BLaER1 treated with 17β-estradiol and CSF1 and Interleukin-3, amounts not matched to agents 10 nM and 100 nM (cell line): ENCODE data around the gene PRKCB.

Experiments used
- H3K27ac ChIP-seq, 11 experiments: shearing (Covaris generic); formaldehyde crosslinking; 2 replicates each; pipeline ENCODE4 v1.8.1; 2022
- H3K27me3 ChIP-seq, 11 experiments: shearing (Covaris generic); formaldehyde crosslinking; 2 replicates each; pipeline ENCODE4 v1.8.1; 2022
- H3K36me3 ChIP-seq, 11 experiments: shearing (Covaris generic); formaldehyde crosslinking; 2 replicates each; pipeline ENCODE4 v1.8.1; 2022
- H3K4me1 ChIP-seq, 10 experiments: shearing (Covaris generic); formaldehyde crosslinking; 2 replicates each; pipeline ENCODE4 v1.8.1; 2022
- H3K4me2 ChIP-seq, 11 experiments: shearing (Covaris generic); formaldehyde crosslinking; 2 replicates each; pipeline ENCODE4 v1.8.1; 2022
- H3K4me3 ChIP-seq, 10 experiments: shearing (Covaris generic); formaldehyde crosslinking; 2 replicates each; pipeline ENCODE4 v1.8.1; 2022
- H3K9ac ChIP-seq, 11 experiments: shearing (Covaris generic); formaldehyde crosslinking; 2 replicates each; pipeline ENCODE4 v1.8.1; 2022
- H3K9me3 ChIP-seq, 11 experiments: shearing (Covaris generic); formaldehyde crosslinking; replicated peaks in 1 of 11; 2 replicates each; pipeline ENCODE4 v1.8.1; 2022
- H4K20me1 ChIP-seq, 11 experiments: shearing (Covaris generic); formaldehyde crosslinking; 2 replicates each; pipeline ENCODE4 v1.8.1; 2022
- Cebpa-rat ChIP-seq, 11 experiments: shearing (Covaris generic); IDR thresholded peaks; 2 replicates each; pipeline ENCODE4 v1.8.1; 2022

PRKCB gene

DNA sequence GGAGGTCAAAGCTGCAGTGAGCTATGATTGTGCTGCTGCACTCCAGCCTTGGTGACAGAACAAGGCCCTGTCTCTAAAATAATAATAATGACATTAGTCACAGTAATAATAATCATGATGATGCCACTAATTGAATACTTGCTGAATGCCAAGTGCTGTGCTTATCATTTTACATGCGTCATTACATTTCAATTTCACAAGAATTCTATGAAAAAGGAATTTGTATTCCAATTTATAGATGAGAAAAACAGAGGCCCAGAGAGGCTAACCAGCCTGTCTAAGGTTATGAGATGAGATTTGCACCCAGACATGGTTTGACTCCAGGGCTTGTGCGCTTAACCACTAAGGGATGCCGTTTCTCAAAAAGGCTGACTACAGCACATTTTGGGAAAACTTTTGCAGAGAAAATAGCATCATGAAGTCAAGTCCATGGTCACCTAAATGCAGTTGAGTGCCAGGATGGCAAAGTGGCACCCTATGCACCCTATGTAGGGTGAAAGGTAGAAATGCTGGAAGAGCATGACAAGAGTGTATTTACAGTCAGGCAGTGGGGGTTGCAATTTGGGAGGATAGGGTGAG, 276.0 kb downstream of the PRKCB start:
- Histone ChIP-seq H3K27me3 (no peaks in the 10 kb centered on the region), H3K4me3 (no peak overlapping the region), H4K20me1 (peaks cover 0 to 16% (median 0%) of the 10 kb centered on the region in 11 experiments; a peak in 1 of 22 replicates), H3K9me3 (peaks cover 0 to 11% (median 0%) of the 10 kb centered on the region in 11 experiments; a peak in 3 of 22 replicates), H3K36me3 (peaks cover 0 to 79% (median 0%) of the 10 kb centered on the region in 11 experiments; a peak in 10 of 22 replicates), H3K27ac (no peak overlapping the region), H3K4me2 (no peak overlapping the region), H3K9ac (no peak overlapping the region), H3K4me1 (0 out of 20 replicates have a peak, but pooled peaks cover 0 to 6% (median 0%) of the 10 kb centered on the region in 10 experiments)
- TF ChIP-seq Cebpa-rat (IDR thresholded peaks at IDR 0.05): no peak

DNA sequence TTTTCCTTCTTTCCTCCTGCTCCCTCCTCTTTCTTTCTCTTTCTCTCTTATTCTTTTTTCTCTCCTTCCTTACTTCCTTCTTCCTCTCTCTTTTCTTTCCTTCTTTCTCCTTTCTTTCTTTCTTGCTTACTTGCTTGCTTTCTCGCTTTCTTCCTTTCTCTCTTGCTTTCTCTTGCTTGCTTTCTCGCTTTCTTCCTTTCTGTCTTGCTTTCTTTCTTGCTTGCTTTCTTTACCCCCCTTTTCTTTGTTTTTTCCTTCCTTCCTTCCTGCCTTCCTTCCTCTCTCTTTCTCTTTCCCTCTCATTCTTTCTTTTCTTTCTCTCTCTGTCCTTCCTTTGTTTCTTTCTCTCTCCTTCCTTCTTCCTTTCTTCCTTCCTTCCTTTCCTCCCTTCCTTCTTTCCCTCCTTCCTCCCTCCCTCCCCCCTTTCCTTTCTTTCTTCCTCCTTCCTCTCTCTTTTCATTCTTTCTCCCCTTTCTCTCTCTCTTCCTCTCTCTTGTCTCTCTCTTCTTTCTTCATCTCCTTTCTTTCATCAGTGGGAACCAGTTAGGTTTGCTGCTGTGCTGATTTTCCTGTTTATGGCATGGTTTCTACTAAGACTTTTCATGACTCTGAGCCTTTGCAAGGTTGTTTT, 277.4 kb downstream of the PRKCB start:
- Histone ChIP-seq H3K9me3 (peaks cover 0 to 7% (median 0%) of the 10 kb centered on the region in 11 experiments; a peak in 2 of 22 replicates), H3K27ac (no peak overlapping the region), H3K4me1 (0 out of 20 replicates have a peak, but pooled peaks cover 0 to 6% (median 0%) of the 10 kb centered on the region in 10 experiments), H3K4me3 (no peak overlapping the region), H3K9ac (no peak overlapping the region), H3K27me3 (no peaks in the 10 kb centered on the region), H4K20me1 (peaks cover 0 to 13% (median 0%) of the 10 kb centered on the region in 11 experiments; a peak in 2 of 22 replicates), H3K4me2 (no peak overlapping the region), H3K36me3 (peaks cover 0 to 82% (median 0%) of the 10 kb centered on the region in 11 experiments; a peak in 10 of 22 replicates)
- no peak for TF ChIP-seq Cebpa-rat (IDR thresholded peaks at IDR 0.05)

GRCh38 chr16:24114876-24115275, 279.1 kb downstream of the PRKCB start:
- H3K9me3 ChIP-seq: peaks cover 0 to 7% (median 0%) of the 10 kb centered on the region in 11 experiments; a peak in 2 of 22 replicates
- TF ChIP-seq Cebpa-rat (IDR thresholded peaks at IDR 0.05): no peak
- H3K9ac ChIP-seq: no peak overlapping the region
- no peaks in the 10 kb centered on the region for H3K27me3 ChIP-seq
- no peak overlapping the region for H3K4me3 ChIP-seq
- no peak overlapping the region for H3K27ac ChIP-seq
- 0 out of 20 replicates have a peak, but pooled peaks cover 0 to 6% (median 0%) of the 10 kb centered on the region in 10 experiments for H3K4me1 ChIP-seq
- H4K20me1 ChIP-seq: peaks cover 0 to 15% (median 0%) of the 10 kb centered on the region in 11 experiments; a peak in 2 of 22 replicates
- H3K4me2 ChIP-seq: no peak overlapping the region
- H3K36me3 ChIP-seq: peaks cover 0 to 98% (median 0%) of the 10 kb centered on the region in 11 experiments; a peak in 10 of 22 replicates

- Histone ChIP-seq H3K27ac (no peak overlapping the region), H3K27me3 (no peaks in the 10 kb centered on the region), H3K4me1 (0 out of 20 replicates have a peak, but pooled peaks cover 0 to 6% (median 0%) of the 10 kb centered on the region in 10 experiments), H3K9ac (no peak overlapping the region), H3K36me3 (peaks cover 0 to 100% (median 0%) of the 10 kb centered on the region in 11 experiments; a peak in 10 of 22 replicates), H3K9me3 (peaks cover 0 to 6% (median 0%) of the 10 kb centered on the region in 11 experiments; a peak in 1 of 22 replicates), H3K4me3 (no peak overlapping the region), H4K20me1 (peaks cover 0 to 15% (median 0%) of the 10 kb centered on the region in 11 experiments; a peak in 3 of 22 replicates), H3K4me2 (no peak overlapping the region)
- TF ChIP-seq Cebpa-rat (IDR thresholded peaks at IDR 0.05): no peak
These were observed 280.4 kb downstream of the PRKCB start for GRCh38 chr16:24116046-24116776.

- TF ChIP-seq Cebpa-rat (IDR thresholded peaks at IDR 0.05): no peak
- peaks cover 0 to 6% (median 0%) of the 10 kb centered on the region in 11 experiments; a peak in 1 of 22 replicates for H3K9me3 ChIP-seq
- no peak overlapping the region for H3K4me2 ChIP-seq
- H4K20me1 ChIP-seq: peaks cover 0 to 15% (median 0%) of the 10 kb centered on the region in 11 experiments; a peak in 4 of 22 replicates
- 0 out of 20 replicates have a peak, but pooled peaks cover 0 to 6% (median 0%) of the 10 kb centered on the region in 10 experiments for H3K4me1 ChIP-seq
- no peak overlapping the region for H3K4me3 ChIP-seq
- H3K27ac ChIP-seq: no peak overlapping the region
- H3K27me3 ChIP-seq: no peaks in the 10 kb centered on the region
- H3K36me3 ChIP-seq: peaks cover 0 to 100% (median 0%) of the 10 kb centered on the region in 11 experiments; a peak in 10 of 22 replicates
- no peak overlapping the region for H3K9ac ChIP-seq
These were observed 281.2 kb downstream of the PRKCB start for GRCh38 chr16:24116989-24117388.

DNA sequence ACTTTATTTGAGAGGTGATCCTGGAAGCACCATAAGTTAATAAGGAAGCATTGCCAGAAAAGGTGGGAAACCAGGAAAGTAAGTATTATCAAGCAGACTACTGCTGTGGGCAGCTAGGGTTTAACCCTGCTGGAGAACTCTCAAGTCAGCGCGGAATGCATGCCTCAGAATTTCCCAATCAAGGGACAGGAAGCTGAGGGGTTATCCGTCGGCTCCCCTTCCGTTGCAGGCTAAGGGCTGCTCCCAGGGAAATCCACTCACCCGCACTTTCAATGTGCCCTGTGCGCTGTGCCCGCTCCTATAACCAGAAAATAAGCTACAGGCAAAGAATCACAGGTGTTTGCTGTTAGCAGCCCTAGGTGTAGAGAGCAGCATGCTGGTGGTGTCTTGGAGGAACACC, 281.9 kb downstream of the PRKCB start:
- Histone ChIP-seq H3K9me3 (peaks cover 0 to 6% (median 0%) of the 10 kb centered on the region in 11 experiments; a peak in 1 of 22 replicates), H3K36me3 (peaks cover 0 to 100% (median 0%) of the 10 kb centered on the region in 11 experiments; a peak in 10 of 22 replicates), H3K27ac (no peak overlapping the region)

DNA sequence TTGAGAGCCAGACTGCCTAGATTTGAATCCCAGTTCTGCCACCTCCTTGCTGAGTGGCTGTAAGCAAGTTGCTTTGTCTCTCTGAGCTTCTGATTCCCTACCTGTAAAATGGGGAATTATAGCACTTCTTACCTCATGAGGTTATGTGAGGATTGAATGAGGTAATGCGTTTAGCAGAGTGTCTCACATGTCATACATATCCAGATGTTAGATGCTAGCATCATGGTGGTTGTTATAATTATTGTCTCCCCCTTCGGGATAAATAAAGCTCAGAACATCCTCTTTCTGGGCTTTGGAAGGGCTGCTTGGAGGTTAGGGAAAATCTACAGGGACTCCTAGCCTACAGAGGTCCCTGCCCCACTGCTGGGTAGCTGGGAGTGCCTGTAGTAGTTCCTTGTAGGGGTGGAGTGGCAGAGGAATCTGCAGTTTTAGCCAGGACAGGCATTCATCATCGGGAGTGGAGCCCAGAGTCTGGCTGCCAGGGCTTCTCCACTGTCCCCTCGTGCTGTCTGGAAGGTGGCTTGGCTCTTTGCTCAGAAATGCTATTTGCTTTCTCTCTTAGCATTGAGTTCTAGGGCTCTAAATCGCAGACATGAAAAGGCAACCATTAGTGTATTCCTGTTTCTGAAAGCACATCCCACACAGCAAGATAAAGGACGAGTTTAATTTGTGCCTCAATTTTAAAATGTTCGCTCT, 282.5 kb downstream of the PRKCB start:
- Histone ChIP-seq H3K27ac (no peak overlapping the region), H4K20me1 (peaks cover 0 to 15% (median 0%) of the 10 kb centered on the region in 11 experiments; a peak in 4 of 22 replicates), H3K4me2 (no peak overlapping the region), H3K36me3 (peaks cover 0 to 100% (median 0%) of the 10 kb centered on the region in 11 experiments; a peak in 10 of 22 replicates), H3K4me3 (no peak overlapping the region), H3K4me1 (0 out of 20 replicates have a peak, but pooled peaks cover 0 to 6% (median 0%) of the 10 kb centered on the region in 10 experiments), H3K9me3 (peaks cover 0 to 6% (median 0%) of the 10 kb centered on the region in 11 experiments; a peak in 1 of 22 replicates), H3K27me3 (no peaks in the 10 kb centered on the region), H3K9ac (no peak overlapping the region)
- TF ChIP-seq Cebpa-rat (IDR thresholded peaks at IDR 0.05): no peak

More for the DNA sequence above, 281.9 kb downstream of the PRKCB start:
- 0 out of 20 replicates have a peak, but pooled peaks cover 0 to 6% (median 0%) of the 10 kb centered on the region in 10 experiments for H3K4me1 ChIP-seq
- H3K4me3 ChIP-seq: no peak overlapping the region
- TF ChIP-seq Cebpa-rat (IDR thresholded peaks at IDR 0.05): no peak
- peaks cover 0 to 15% (median 0%) of the 10 kb centered on the region in 11 experiments; a peak in 4 of 22 replicates for H4K20me1 ChIP-seq
- no peak overlapping the region for H3K4me2 ChIP-seq
- no peaks in the 10 kb centered on the region for H3K27me3 ChIP-seq
- H3K9ac ChIP-seq: no peak overlapping the region

DNA sequence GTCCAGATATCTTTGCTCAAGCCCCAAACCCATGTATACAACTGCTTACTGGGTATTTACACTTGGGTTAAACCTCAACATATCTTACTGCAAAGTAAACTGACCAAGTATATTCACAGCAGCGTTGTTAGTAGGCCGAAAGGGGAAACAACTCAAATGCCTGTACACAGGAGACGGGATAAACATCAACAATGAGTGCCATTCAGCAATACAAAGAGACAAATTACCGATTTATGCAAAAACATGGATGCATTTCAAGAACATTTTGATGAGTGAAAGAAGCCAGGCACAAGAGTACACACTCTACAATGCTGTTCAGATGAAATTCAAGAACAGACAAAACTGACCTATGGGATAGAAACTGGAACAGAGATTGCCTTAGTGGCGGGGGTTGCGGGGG, 284.0 kb downstream of the PRKCB start:
- H3K9me3 ChIP-seq: no peaks in the 10 kb centered on the region
- no peak overlapping the region for H3K27ac ChIP-seq
- no peaks in the 10 kb centered on the region for H3K27me3 ChIP-seq
- no peak overlapping the region for H3K4me3 ChIP-seq
- H3K9ac ChIP-seq: no peak overlapping the region
- H3K4me2 ChIP-seq: no peak overlapping the region
- H4K20me1 ChIP-seq: peaks cover 0 to 20% (median 0%) of the 10 kb centered on the region in 11 experiments; a peak in 4 of 22 replicates
- H3K4me1 ChIP-seq: no peaks in the 10 kb centered on the region
- no peak for TF ChIP-seq Cebpa-rat (IDR thresholded peaks at IDR 0.05)
- H3K36me3 ChIP-seq: peaks cover 0 to 100% (median 11%) of the 10 kb centered on the region in 11 experiments; a peak in 12 of 22 replicates
